Panc1 (cell line): ENCODE measurements around the gene AMDHD2.

ENCODE experiments used
- CTCF ChIP-seq: fragments of 450-650 bp; IDR thresholded peaks from 2 replicates; pipeline ENCODE4 v1.5.1; 2017; ENCODE audit warnings: mild to moderate bottlenecking
- POLR2AphosphoS5 ChIP-seq: IDR thresholded peaks from 2 replicates; pipeline ENCODE4 v1.6.1; 2012; ENCODE audit warnings: mild to moderate bottlenecking, low read depth, low read length, moderate library complexity
- REST ChIP-seq, 2 experiments: IDR thresholded peaks; 2 replicates each; pipeline ENCODE4 v1.6.1; 2011 to 2012; ENCODE audit warnings: low read depth in 2 of 2, control low read depth in 1 of 2, low read length in 1 of 2, mild to moderate bottlenecking in 1 of 2, moderate library complexity in 1 of 2; ENCODE audit not compliant: insufficient read depth in 1 of 2

GRCh38 chr16:2531371-2531695, 11.2 kb downstream of the AMDHD2 start, which contains the start of gene CEMP1:
- no peak for TF ChIP-seq REST (IDR thresholded peaks at IDR 0.05; ENCODE audit: insufficient read depth in 1 of 2, low read depth in 2 of 2, low read length in 1 of 2)
- no peak for TF ChIP-seq CTCF
- no peak for TF ChIP-seq POLR2AphosphoS5
